ENCODE results near the gene STPG1. TPM values are rescaled to one million over a fixed set of nuclear protein-coding genes. Genes with fewer than 3 reads are reported as not detected.

STPG1 gene
- total and polyA plus RNA-seq, 2 of the 13 experiments (the other 11 are each of a cell fraction or from before 2014, with no cell fraction given): 3.4 to 4.3 TPM

GRCh38 chr1:24415334-24415909 is 1.8 kb upstream of the STPG1 start, which contains the start of gene NIPAL3 (continued):
- TF ChIP-seq, protein P1, sequence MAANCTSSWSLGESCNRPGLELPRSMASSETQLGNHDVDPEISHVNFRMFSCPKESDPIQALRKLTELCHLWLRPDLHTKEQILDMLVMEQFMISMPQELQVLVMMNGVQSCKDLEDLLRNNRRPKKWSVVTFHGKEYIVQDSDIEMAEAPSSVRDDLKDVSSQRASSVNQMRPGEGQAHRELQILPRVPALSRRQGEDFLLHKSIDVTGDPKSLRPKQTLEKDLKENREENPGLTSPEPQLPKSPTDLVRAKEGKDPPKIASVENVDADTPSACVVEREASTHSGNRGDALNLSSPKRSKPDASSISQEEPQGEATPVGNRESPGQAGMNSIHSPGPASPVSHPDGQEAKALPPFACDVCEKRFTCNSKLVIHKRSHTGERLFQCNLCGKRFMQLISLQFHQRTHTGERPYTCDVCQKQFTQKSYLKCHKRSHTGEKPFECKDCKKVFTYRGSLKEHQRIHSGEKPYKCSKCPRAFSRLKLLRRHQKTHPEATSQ (CRISPR knock-in tag; IDR thresholded peaks at IDR 0.05; ENCODE audit: borderline replicate concordance): no peak
- peak; percentile 86 for TF ChIP-seq KAT8 (CRISPR knock-in tag; IDR thresholded peaks at IDR 0.05)
- TF ChIP-seq MAZ (IDR thresholded peaks at IDR 0.05; ENCODE audit: borderline replicate concordance, low read depth, low read length): peak; percentile 68; the same call in 1 of the 2 replicates
- peak; percentile 48; the same call in 1 of the 2 replicates for TF ChIP-seq MAZ (CRISPR knock-in tag; IDR thresholded peaks at IDR 0.05; ENCODE audit: low read depth)
- TF ChIP-seq POLR2AphosphoS5 (IDR thresholded peaks at IDR 0.05; ENCODE audit: low read depth, low read length): no peak; the same call in 1 of the 2 replicates
- TF ChIP-seq ZNF557 (CRISPR knock-in tag; IDR thresholded peaks at IDR 0.05): no peak
- TF ChIP-seq, protein P2, sequence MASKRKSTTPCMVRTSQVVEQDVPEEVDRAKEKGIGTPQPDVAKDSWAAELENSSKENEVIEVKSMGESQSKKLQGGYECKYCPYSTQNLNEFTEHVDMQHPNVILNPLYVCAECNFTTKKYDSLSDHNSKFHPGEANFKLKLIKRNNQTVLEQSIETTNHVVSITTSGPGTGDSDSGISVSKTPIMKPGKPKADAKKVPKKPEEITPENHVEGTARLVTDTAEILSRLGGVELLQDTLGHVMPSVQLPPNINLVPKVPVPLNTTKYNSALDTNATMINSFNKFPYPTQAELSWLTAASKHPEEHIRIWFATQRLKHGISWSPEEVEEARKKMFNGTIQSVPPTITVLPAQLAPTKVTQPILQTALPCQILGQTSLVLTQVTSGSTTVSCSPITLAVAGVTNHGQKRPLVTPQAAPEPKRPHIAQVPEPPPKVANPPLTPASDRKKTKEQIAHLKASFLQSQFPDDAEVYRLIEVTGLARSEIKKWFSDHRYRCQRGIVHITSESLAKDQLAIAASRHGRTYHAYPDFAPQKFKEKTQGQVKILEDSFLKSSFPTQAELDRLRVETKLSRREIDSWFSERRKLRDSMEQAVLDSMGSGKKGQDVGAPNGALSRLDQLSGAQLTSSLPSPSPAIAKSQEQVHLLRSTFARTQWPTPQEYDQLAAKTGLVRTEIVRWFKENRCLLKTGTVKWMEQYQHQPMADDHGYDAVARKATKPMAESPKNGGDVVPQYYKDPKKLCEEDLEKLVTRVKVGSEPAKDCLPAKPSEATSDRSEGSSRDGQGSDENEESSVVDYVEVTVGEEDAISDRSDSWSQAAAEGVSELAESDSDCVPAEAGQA (IDR thresholded peaks at IDR 0.05; ENCODE audit: low read depth): no peak
- TF ChIP-seq, protein P2 (CRISPR knock-in tag; IDR thresholded peaks at IDR 0.05; ENCODE audit: borderline replicate concordance): no peak
- peak; percentile 40; the same call in 1 of the 2 replicates for TF ChIP-seq PHF20 (CRISPR knock-in tag; IDR thresholded peaks at IDR 0.05)
- peak; percentile 78 for TF ChIP-seq STAG1 (CRISPR knock-in tag; IDR thresholded peaks at IDR 0.05)
- TF ChIP-seq EED (CRISPR knock-in tag; IDR thresholded peaks at IDR 0.05): no peak
- no peak; the same call in 1 of the 2 replicates for TF ChIP-seq CHD4 (IDR thresholded peaks at IDR 0.05; ENCODE audit: borderline replicate concordance, low read length)
- no peak for TF ChIP-seq DMTF1 (CRISPR knock-in tag; IDR thresholded peaks at IDR 0.05)
- no peak for TF ChIP-seq KLF11 (CRISPR knock-in tag; IDR thresholded peaks at IDR 0.05)
- TF ChIP-seq SMYD3 (CRISPR knock-in tag; IDR thresholded peaks at IDR 0.05): no peak
- no peak for TF ChIP-seq RFX1 (IDR thresholded peaks at IDR 0.05)
- TF ChIP-seq, protein P3, sequence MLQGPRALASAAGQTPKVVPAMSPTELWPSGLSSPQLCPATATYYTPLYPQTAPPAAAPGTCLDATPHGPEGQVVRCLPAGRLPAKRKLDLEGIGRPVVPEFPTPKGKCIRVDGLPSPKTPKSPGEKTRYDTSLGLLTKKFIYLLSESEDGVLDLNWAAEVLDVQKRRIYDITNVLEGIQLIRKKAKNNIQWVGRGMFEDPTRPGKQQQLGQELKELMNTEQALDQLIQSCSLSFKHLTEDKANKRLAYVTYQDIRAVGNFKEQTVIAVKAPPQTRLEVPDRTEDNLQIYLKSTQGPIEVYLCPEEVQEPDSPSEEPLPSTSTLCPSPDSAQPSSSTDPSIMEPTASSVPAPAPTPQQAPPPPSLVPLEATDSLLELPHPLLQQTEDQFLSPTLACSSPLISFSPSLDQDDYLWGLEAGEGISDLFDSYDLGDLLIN (CRISPR knock-in tag; IDR thresholded peaks at IDR 0.05; ENCODE audit: borderline replicate concordance): no peak
- TF ChIP-seq SRY (CRISPR knock-in tag; IDR thresholded peaks at IDR 0.05): no peak; the same call in 1 of the 2 replicates
- no peak for TF ChIP-seq ZNF317 (CRISPR knock-in tag; IDR thresholded peaks at IDR 0.05)
- TF ChIP-seq ZFP37 (CRISPR knock-in tag; IDR thresholded peaks at IDR 0.05; ENCODE audit: borderline replicate concordance): 0 out of 2 replicates have a peak, but pooled peaks have one; percentile 23
- peak; percentile 70; the same call in 1 of the 2 replicates for TF ChIP-seq GATAD1 (CRISPR knock-in tag; IDR thresholded peaks at IDR 0.05)

Data from HepG2 (cell line).